Fibroblast of mammary gland (primary cell): Measurements from ENCODE around the gene STAT4.

Experiments
- DNase-seq: peaks from one replicate; pipeline ENCODE4 v3.0.0-alpha.2; 2010; ENCODE audit warnings: low read depth
- H3K4me3 ChIP-seq: 2 replicates; pipeline ENCODE4 v1.5.1; 2011; ENCODE audit warnings: low read depth, mild to moderate bottlenecking, low read length, moderate library complexity; ENCODE audit not compliant: control insufficient read depth
- CTCF ChIP-seq: conservative IDR thresholded peaks from 2 replicates; pipeline ENCODE4 v1.5.1; 2011; ENCODE audit warnings: low read depth, low read length, inconsistent platforms; ENCODE audit not compliant: control insufficient read depth, insufficient read depth

The STAT4 gene

GRCh38 chr2:191025135-191025534 lies 125.7 kb downstream of the STAT4 start:
- TF ChIP-seq CTCF = no peak
- H3K4me3 ChIP-seq = no peak overlapping the region
- no peak for DNase-seq

GRCh38 chr2:191023235-191023679 lies 127.5 kb downstream of the STAT4 start:
- no peak for DNase-seq
- TF ChIP-seq CTCF = no peak
- no peak overlapping the region for H3K4me3 ChIP-seq

- no peak for TF ChIP-seq CTCF
- peak; percentile 94 for DNase-seq
- peak overlapping the region; percentile 86 for H3K4me3 ChIP-seq
Measured at GRCh38 chr2:191020742-191021381, 129.9 kb downstream of the STAT4 start.

DNA sequence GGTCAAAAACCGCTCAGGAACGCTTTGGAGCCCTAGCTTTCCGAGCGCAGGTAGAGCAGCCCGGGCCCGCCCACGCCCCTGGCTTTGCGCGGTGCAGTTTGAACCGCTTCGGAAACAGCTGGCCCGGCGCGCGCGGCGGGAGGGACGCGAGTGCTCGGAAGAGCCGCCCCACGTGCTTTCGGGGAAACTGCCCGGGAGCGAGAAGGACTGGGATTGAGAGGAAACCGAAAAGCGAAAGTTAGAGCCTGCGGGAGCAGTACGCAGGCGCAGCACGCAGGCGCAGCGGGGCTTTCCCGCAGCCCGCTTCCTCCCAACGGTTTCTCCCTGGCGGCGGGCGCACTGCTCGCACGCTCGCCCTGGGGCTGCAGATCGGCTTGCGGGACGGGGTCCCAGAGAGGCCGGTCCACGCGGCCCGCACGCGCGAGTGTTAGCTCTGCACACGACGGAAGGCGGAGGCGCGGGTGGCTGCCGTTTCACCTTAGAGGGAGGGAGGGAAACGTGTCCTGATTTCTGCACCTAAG lies 130.5 kb downstream of the STAT4 start:
- TF ChIP-seq CTCF = no peak
- peak; percentile 94 for DNase-seq
- peak overlapping the region; percentile 86 for H3K4me3 ChIP-seq

DNA sequence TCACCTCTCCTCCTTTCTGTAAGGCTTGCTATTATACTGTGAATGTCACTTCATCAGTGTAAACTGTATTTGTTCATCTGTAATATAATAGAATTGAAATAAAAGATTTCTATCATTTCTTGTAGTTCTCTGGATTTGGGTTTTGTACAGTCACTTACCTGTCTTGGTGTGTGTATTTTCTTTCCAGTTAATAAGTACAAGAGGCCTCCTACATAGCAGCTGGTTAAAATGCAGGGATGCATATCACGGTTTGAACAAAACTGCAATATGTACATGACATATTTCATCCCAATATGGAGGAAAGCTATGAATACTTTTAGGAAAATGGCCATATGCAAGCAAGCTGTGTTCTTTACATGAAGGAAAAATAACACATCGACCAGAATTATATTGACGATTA lies 131.4 kb downstream of the STAT4 start:
- TF ChIP-seq CTCF = no peak
- DNase-seq = no peak
- no peak overlapping the region for H3K4me3 ChIP-seq

DNA sequence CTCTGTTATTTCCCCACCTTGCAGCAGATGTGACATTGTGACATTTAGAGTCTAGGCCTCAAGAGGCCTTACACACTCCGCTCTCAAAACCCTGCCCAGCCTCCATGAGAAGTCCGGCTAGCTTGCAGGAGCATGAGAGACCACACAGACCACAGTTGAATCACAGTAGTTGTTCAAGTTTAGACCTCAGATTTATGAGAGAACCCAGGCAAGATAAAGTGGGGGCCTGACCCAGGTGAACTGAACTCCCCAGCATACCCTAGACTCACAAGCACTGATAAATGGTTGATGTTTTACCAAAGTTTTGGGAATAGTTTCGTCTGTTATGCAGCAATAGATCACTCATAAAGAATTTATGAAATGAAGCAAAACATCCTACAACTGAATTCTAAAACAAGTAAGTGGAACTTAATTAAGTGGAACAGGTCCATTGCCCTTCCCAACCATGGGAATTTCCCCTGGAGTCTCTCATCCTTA lies 132.1 kb downstream of the STAT4 start:
- no peak for TF ChIP-seq CTCF
- H3K4me3 ChIP-seq = no peak overlapping the region
- DNase-seq = no peak

GRCh38 chr2:191018048-191018447 lies 132.7 kb downstream of the STAT4 start:
- H3K4me3 ChIP-seq = no peak overlapping the region
- TF ChIP-seq CTCF = no peak
- no peak for DNase-seq
